Mononuclear cell (primary cell): ENCODE measurements around the gene PCSK2. TPM values are rescaled to one million over a fixed set of nuclear protein-coding genes. Genes with fewer than 3 reads are reported as not detected.

Experiments used
- H3K27me3 ChIP-seq: 2 replicates; pipeline ENCODE4 v1.6.0; 2011; ENCODE audit warnings: low read length, control low read depth; ENCODE audit not compliant: insufficient read depth
- H3K4me1 ChIP-seq: 2 replicates; pipeline ENCODE4 v1.5.1; 2011; ENCODE audit warnings: mild to moderate bottlenecking, low read length, control low read depth; ENCODE audit not compliant: insufficient read depth
- H3K4me3 ChIP-seq: 2 replicates; pipeline ENCODE4 v1.5.1; 2011; ENCODE audit warnings: mild to moderate bottlenecking, low read length, moderate library complexity
- H3K9me3 ChIP-seq: 2 replicates; pipeline ENCODE4 v1.5.1; 2011; ENCODE audit warnings: low read depth, mild to moderate bottlenecking, control low read depth, low read length
- total RNA-seq: library from RNA; depleted of rRNA; stranded (reverse); fragments of >200 nt; gene quantifications from one replicate; pipeline ENCODE4 v1.2.3, GENCODE V29; 2012

PCSK2 gene
- total RNA-seq, 1 donor, result not detected

DNA sequence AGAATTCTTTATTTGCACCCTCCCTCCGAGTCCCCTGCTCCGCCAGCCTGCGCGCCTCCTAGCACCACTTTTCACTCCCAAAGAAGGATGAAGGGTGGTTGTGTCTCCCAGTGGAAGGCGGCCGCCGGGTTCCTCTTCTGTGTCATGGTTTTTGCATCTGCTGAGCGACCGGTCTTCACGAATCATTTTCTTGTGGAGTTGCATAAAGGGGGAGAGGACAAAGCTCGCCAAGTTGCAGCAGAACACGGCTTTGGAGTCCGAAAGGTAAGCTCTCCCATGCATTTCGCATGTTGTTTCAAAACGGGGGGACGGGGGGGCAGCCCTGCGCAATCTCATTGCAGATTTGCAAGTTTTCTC lies 357 bp downstream of the PCSK2 start:
- Histone ChIP-seq H3K4me1 (no peaks in the 10 kb centered on the region), H3K4me3 (no peak overlapping the region), H3K9me3 (no peaks in the 10 kb centered on the region), H3K27me3 (peaks cover 58% of the 10 kb centered on the region)

DNA sequence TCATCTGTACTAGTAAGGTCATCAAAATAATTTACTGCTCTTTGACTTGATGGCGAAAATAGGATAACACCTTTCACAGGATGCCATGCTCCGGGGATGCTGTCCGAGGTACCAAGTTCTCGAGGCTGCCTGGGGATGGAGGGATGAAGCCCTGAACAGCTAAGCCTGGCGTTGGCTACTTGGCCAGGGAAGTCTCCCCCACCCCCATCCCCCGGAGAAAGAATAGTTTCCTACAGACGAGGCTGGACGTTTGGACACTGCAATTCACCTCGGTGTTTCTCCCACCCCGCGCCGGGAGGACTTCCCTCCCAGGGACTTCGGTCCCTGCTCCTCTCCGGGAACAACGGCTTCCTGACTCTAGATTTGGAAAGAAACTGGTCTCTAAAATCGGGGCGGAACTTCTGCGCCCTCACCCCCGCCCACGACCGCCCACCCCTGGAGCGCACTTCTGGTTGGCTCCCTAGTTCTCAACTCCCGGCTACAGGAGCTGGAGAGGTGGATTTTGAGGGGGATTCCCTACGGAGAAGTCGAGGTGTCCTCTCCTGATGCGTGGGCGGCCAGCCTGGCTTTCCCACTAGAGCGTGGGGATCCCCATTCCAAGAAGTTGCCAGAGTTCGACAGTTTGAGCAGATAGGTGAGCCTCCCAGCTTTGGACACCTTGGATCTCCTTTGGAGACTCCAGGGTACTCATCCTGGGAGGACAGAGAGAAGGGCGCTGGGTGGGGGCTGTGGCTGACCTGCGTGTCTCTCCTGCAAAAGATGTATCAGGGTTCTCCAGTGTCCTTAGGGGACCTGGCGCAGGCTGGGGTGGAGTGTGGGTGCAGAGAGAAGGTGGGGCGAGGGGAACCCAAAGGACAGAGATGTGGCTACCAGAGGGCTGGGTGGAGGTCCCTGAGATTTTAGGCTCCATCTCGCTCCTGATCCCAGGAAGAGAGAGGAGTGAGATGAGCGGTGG lies 1.1 kb downstream of the PCSK2 start:
- Histone ChIP-seq H3K27me3 (peaks cover 58% of the 10 kb centered on the region), H3K9me3 (no peaks in the 10 kb centered on the region), H3K4me1 (no peaks in the 10 kb centered on the region), H3K4me3 (no peak overlapping the region)

DNA sequence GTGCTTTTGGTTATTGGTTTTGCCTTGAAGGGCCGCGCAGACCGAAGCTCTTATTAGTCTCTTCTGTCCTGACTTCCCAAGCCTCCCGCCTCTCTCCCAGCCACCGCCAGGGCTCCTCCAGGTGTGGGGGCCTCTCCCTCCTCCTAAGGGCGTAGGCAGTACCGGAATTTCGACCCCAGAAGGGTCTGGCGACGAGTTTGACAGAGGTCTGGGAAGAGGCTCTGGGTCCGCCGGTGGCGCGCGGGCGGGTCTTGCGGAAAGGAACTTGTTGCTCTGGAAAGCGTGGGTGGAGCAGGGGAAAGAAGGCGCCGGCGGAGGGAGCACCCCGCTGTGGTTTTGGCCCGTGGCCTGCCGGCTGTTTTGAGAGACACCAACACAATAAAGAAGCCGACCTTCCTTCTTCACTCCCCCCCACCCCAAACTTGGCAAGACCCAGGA lies 1.8 kb downstream of the PCSK2 start:
- H3K4me1 ChIP-seq, result no peaks in the 10 kb centered on the region
- H3K27me3 ChIP-seq, result peaks cover 56% of the 10 kb centered on the region
- no peak overlapping the region for H3K4me3 ChIP-seq
- H3K9me3 ChIP-seq, result no peaks in the 10 kb centered on the region

DNA sequence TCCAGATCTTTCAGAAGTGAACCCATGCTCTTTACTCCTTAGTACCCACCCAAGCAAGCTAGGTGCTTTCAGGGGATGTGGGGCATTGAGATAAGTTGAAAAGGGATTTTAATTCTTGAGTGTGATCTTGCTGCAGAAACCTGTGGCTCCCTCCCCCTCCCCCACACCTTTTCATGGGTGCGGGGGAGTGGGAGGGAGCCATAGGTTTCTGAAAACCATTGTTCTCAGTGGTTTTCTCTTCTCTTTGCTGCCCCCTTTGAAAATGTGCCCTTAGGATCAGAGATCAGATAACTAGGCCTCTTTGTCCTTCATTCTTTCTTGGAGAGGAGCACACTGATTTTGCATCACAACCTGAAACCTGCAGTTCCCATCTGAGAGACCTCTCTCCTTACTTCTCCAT lies 2.4 kb downstream of the PCSK2 start:
- no peaks in the 10 kb centered on the region for H3K4me1 ChIP-seq
- peaks cover 54% of the 10 kb centered on the region for H3K27me3 ChIP-seq
- no peaks in the 10 kb centered on the region for H3K9me3 ChIP-seq
- no peak overlapping the region for H3K4me3 ChIP-seq

DNA sequence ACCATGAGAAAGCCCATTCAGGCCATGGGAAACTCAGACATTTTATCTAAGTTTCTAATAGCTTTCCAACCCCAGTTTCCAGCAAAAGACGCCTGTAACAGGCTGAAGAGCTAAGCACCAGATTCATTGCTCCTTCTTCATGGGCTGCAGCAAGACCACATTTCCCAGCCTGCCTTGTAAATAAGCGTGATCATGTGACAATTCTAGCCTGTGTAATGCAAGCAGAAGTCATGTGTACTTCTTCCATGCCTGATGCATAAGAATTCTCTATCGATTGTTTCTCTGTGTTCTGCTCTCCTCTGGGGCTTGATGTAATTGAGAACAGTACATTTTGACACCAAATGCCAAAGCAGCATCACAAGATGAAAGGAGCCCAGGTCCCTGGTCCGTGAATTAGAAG lies 6.8 kb downstream of the PCSK2 start:
- Histone ChIP-seq H3K4me1 (no peaks in the 10 kb centered on the region), H3K4me3 (no peak overlapping the region), H3K9me3 (no peaks in the 10 kb centered on the region), H3K27me3 (peaks cover 17% of the 10 kb centered on the region)

DNA sequence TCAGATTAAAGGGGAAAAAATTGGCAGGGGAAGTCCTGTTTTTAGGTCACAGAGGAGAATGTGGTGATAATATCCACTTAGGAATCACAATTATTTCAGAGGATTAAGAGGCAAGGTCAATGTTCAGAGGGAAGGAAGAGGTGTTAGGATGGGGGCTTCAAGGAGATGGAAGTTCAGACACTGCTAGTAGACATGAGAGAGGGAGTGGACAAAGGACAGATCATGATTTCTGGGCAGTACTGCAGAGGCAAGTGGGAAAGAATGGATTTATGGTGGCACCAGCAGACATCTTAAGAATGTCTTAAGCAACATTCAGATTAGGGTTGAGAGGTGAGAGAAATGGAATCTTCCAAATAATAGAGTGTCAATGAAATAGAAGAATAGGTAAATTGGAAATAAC lies 9.9 kb downstream of the PCSK2 start:
- Histone ChIP-seq H3K4me3 (no peak overlapping the region), H3K27me3 (no peaks in the 10 kb centered on the region), H3K4me1 (no peaks in the 10 kb centered on the region)

DNA sequence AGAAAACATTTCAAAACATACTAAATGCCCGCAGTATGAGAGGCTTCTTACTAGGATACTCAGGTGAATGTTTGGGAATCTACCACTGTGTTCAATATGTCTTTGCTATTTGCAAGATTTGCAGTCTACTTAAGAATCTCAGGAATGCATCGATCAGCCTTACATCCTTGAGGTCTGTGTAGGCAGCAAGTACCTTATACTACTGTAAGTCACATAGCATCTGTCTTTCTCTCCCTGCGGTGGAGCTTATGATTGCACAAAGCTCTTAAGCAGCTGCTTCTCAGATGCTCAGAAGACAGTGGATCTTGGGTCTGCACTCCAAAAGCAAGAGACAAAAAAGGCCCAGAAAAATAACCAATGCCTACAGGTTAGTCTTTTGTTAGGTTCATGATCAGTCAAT lies 21.4 kb downstream of the PCSK2 start:
- no peaks in the 10 kb centered on the region for H3K4me1 ChIP-seq
- H3K4me3 ChIP-seq, result no peak overlapping the region
- H3K9me3 ChIP-seq, result no peaks in the 10 kb centered on the region
- no peaks in the 10 kb centered on the region for H3K27me3 ChIP-seq

More for the DNA sequence above, 9.9 kb downstream of the PCSK2 start:
- H3K9me3 ChIP-seq, result no peaks in the 10 kb centered on the region

DNA sequence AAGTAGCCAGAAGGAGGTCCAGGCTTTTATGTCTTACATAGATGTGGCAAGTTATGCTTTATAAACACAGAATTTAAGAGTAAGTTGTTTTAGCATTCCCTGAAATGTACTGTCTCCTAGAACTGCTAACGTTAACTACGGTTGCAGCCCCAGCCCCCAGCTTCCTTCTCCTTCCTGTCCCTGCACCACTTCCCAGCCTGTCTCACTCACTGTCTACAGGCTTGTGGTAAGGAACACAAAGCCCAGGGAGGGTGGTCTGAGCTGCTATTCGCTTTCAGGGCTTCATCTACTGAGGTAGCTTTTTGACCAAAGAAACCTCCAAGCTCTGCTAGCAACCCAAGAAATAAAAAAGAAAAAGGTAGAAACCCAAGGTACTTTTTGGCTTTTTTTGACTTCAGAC lies 35.9 kb downstream of the PCSK2 start:
- Histone ChIP-seq H3K9me3 (no peaks in the 10 kb centered on the region), H3K4me1 (no peaks in the 10 kb centered on the region), H3K4me3 (no peak overlapping the region), H3K27me3 (no peaks in the 10 kb centered on the region)

DNA sequence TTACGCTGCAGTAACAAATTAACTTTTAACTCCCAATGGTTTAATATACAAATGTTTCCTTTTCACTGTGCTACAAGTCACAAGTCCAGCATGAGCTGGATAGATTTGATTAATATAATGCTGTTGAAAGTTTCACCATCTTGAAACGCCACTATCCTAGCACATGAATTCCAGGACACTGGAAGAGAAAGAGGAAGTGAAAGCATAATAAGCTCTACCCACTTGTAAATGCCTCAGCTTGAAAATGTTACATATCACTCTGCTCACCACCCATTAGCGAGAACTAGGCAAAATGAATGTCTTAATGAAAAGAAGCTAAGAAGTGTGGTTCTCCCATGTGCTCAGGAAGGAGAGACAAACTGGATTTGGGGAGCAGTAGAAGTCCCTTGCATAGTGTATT lies 46.9 kb downstream of the PCSK2 start:
- no peaks in the 10 kb centered on the region for H3K9me3 ChIP-seq
- no peak overlapping the region for H3K4me3 ChIP-seq
- H3K27me3 ChIP-seq, result no peaks in the 10 kb centered on the region
- H3K4me1 ChIP-seq, result no peaks in the 10 kb centered on the region

DNA sequence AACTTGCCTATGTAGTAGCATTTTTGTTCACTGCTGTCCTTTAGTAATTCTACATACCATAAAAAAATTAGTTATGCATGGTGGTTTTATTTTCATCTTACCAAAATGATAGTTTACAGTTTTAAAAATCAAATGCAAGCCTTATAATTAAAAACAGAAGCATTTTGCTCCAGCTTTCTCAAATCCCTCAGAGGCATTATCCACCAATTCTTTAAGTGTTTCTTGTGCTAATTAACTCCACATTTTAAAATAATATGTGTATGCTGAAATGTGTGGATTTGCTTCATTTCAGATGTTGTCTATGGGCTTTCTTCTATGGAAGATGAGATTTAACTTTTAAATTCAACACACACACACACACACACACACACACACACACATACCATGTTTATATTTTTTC lies 49.3 kb downstream of the PCSK2 start:
- H3K4me1 ChIP-seq, result no peaks in the 10 kb centered on the region
- H3K27me3 ChIP-seq, result no peaks in the 10 kb centered on the region
- H3K4me3 ChIP-seq, result no peak overlapping the region
- H3K9me3 ChIP-seq, result no peaks in the 10 kb centered on the region

DNA sequence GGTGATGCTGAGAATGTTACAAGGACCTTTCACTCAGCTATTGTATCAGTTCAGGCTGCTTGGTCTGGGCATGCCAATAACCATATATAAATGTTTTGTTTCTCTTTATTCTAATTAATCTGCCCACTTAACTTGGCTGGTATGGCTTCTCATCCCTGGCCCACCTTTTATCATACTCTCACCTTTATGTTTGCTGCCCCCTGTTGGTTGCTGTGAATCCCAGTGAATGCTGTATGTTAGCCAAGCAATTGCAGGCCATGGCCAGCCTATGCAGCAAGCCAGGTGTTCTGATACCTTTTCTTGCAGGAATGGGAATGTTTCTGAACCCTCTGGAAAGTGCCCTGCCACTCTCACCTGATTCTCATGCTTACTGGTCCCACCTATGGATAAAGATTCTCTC lies 54.6 kb downstream of the PCSK2 start:
- no peaks in the 10 kb centered on the region for H3K4me1 ChIP-seq
- H3K9me3 ChIP-seq, result no peaks in the 10 kb centered on the region
- no peak overlapping the region for H3K4me3 ChIP-seq
- no peaks in the 10 kb centered on the region for H3K27me3 ChIP-seq

DNA sequence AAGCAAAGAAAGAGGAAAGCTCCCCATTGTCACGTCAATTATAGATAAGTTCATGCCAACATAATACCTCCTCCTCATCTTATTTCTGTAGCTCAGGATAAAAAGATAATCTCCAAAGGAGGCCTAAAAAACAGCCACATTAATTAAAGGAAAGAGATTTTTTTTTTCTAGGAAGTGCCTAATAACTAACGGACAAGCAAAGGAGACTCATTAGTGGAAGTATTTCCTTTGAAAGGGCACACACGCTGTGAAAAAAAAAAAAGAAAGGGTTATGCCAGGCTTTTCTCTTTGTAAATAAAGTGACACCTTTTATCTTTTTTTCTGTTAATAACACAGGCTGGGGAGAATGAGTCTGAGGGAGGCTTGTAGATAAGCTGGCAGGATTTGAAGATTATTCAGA lies 55.7 kb downstream of the PCSK2 start:
- Histone ChIP-seq H3K4me3 (no peak overlapping the region), H3K27me3 (no peaks in the 10 kb centered on the region), H3K4me1 (no peaks in the 10 kb centered on the region), H3K9me3 (no peaks in the 10 kb centered on the region)

DNA sequence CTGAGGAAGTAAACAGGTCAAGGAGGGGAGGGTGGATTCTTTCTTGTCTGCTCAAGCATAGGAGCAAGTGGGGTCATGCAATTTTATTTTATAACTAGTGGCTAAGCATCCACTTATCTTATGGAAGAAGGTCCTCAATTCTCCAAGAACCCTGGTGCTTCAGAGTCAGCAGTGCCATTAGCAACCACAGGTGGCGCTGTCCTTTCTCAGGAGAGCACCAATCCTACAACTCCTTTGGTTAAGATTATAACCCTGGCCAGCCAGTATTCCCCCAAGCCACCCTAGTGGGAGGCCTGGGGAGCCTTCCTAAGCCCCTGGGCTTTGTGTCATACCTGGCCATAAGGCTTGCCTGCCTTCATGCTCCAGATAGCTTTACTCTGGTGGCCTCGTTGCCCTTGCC lies 60.7 kb downstream of the PCSK2 start:
- Histone ChIP-seq H3K4me1 (no peaks in the 10 kb centered on the region), H3K27me3 (no peaks in the 10 kb centered on the region), H3K9me3 (no peaks in the 10 kb centered on the region), H3K4me3 (no peak overlapping the region)

DNA sequence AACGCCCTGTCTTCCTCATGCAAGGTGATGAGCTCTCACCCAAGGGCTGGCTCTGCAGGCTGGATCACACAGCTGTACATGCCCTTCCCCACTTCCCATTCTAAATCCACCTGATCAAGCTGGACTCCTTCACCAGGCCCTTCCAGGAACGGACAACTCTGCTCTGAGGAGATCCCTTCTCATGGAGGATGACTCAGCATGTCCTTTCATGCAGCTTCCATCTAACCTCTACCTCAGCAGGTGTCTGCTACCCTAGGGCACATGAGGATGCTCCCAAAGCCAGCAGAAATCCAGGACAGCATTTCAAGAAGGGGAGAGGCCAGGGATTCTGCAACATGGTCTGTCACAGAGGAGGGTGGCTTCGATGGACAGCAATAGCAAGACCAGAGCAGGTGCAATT lies 61.2 kb downstream of the PCSK2 start:
- Histone ChIP-seq H3K9me3 (no peaks in the 10 kb centered on the region), H3K4me3 (no peak overlapping the region), H3K4me1 (no peaks in the 10 kb centered on the region), H3K27me3 (no peaks in the 10 kb centered on the region)

DNA sequence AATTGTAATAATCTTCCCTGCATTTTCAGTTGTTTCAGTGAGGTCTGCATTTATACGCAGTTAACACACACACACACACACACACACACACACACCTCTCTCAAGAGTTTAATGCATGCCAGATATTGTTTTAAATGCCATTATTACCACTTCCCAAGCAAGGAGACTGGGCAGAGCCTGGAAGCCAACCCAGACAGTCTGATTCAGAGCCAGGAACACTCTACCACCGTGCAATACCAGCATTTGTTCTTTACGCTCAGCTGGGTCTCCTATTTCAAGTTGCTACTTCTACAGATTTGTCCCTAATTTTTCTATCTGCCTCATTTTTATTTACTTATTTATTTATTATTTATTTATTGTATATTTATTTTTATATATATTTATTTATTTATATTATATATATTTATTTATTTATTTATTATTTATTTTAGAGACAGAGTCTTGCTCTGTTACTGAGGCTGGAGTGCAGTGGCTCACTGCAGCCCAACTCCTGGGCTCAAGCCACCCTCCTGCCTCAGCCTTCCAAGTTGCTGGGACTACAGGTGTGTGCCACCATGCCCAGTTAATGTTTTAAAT lies 68.4 kb downstream of the PCSK2 start:
- Histone ChIP-seq H3K9me3 (no peaks in the 10 kb centered on the region), H3K4me3 (no peak overlapping the region), H3K4me1 (no peaks in the 10 kb centered on the region), H3K27me3 (no peaks in the 10 kb centered on the region)

DNA sequence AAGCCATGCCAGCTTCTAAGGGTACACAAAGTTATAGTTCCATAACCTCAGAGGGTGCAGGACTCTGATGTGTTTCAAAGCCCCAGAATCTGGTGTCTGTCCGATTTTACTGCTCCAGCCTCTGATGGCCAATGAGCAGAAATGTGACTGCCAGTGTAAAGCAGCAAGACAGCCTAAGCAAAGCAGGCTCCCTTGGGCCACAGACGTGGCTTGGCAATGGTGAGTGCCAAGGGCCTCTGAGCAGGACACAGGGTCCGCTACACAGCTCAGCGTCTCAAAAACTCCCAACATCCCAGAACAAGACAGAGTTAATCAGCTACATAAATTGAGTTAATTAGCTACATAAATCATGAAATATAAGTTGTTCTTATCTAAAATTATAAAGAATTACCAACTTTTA lies 69.2 kb downstream of the PCSK2 start:
- no peak overlapping the region for H3K4me3 ChIP-seq
- H3K27me3 ChIP-seq, result no peaks in the 10 kb centered on the region
- H3K4me1 ChIP-seq, result no peaks in the 10 kb centered on the region
- H3K9me3 ChIP-seq, result no peaks in the 10 kb centered on the region
